Stimulated activated CD4-positive, alpha-beta T cell treated with anti-CD3 and anti-CD28 coated beads, Interleukin-4, amount 100 ng/mL, for 4 hours (primary cell): Measurements from ENCODE around the gene ZNF770.

Experiments used
- DNase-seq, 2 experiments: peaks; one replicate each; pipeline ENCODE4 v3.0.0-alpha.2; 2020

Gene ZNF770, protein sequence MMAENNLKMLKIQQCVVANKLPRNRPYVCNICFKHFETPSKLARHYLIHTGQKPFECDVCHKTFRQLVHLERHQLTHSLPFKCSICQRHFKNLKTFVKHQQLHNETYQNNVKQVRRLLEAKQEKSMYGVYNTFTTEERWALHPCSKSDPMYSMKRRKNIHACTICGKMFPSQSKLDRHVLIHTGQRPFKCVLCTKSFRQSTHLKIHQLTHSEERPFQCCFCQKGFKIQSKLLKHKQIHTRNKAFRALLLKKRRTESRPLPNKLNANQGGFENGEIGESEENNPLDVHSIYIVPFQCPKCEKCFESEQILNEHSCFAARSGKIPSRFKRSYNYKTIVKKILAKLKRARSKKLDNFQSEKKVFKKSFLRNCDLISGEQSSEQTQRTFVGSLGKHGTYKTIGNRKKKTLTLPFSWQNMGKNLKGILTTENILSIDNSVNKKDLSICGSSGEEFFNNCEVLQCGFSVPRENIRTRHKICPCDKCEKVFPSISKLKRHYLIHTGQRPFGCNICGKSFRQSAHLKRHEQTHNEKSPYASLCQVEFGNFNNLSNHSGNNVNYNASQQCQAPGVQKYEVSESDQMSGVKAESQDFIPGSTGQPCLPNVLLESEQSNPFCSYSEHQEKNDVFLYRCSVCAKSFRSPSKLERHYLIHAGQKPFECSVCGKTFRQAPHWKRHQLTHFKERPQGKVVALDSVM

DNA sequence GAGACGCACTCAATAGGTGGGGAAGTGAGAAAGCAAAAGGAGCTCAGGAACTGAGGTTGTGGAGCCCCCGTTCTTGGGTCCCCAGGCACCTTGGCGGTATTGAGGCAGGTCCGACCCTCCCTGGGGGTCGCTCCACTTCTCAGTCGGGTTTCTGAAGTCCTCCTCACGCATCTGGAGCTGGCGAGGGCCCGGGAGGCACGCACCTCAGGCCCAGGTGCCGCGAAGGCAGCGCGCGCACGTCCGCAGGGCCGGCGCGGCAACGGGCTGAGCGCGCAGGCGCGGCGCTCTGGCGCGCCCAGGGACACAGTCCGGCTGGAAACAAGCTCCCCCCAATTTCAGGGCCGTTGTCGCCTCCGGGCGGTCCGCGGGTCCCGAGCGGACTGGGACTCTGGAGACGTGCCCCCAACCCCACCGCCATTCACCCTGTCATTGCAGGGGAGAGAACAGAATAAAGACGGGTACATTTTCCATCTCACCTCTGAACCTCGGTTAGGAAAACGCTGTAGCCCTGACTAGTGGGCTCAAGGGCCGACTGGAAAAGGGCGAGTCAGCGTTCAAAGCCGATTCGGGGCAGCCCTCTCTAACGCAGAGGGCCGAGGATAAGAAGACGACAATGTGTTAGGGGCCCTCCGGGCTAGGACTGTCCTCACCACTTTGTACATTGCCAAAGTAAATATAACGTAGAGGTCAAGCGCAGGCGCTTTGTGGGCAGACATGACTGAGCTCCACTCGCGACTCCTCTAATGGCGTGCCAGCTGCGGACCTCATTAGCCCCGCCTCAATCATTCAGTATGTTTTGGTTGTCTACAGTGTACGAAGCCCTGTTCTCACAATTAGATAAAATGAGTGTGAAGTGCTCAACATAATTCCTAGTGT lies at the start of gene ZNF770:
Gene ZNF770, minus strand, starts transcription at position 261 of the 876 bp plus-strand sequence. CDS start 4,853 bp downstream, outside the sequence.
- peak; percentile 74 to 78 for DNase-seq

DNA sequence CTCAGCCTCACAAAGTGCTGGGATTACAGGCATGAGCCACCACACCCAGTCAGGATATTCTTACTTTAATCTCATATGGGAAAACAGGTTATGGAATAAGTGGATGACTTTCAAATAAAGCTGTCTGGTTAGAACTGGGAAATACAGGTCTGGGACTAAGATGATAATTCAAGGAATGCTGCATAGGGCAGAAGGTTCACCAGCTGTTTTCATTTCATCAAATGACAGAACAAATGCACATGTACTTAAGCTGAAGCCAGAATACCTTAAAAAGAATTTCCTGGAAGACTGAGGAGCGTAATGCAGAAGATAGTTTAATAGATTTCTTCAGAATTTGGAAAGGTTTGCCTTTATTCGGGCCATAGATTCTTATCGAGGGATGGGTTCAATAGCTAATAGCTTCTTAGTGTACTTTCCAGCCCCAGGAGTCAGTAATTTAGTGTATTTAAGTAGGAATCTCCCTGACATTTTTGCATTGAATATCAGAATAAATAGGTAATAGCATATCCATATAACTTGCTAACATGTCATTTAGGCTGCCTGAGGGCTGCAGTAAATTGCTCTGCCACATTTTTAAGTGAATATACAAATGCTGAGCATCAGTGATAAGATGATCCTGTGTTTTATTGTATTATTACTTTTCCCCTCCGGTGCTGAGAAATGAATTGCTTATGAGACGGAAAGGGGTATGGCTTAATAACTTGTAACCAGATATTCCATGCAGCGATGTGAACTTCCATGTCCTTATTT lies 40.3 kb upstream of the ZNF770 start:
- no peak for DNase-seq

DNA sequence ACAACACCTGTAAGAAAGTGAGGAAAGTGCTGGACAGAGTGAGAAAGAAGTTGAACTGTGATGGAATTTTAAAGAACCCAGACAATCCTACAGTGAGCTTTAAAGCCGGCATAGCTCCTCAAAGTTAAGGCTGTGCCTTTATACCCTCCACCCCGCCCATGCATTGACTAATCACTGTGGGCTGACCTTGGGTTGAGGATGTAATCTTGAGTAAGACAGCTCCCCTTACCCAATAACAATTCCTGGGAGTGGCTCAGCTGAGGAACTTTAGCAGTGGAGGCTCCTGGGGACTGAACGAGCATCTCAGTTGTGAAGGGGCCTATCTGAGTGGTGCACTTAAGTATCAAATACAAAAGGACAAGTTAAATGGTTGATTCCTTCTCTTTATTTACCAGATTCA lies 35.7 kb upstream of the ZNF770 start:
- DNase-seq: no peak

DNA sequence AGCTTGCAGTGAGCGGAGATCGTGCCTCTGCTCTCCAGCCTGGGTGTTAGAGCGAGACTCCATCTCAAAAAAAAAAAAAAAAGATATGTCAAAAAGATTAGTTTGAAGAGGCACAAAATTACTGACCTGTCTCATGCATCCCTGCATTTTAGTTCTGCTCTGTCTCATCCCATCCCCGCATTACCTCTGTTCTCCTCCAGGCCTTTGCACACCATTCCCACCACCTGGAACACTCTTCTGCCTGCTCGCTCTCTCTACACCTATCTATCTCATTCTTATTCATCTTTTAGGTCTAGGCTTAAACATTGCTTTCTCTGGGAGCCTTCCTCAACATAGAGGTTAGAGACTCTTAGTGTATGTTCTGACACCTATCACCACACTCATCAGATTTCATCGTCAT lies 32.9 kb upstream of the ZNF770 start:
- no peak for DNase-seq

DNA sequence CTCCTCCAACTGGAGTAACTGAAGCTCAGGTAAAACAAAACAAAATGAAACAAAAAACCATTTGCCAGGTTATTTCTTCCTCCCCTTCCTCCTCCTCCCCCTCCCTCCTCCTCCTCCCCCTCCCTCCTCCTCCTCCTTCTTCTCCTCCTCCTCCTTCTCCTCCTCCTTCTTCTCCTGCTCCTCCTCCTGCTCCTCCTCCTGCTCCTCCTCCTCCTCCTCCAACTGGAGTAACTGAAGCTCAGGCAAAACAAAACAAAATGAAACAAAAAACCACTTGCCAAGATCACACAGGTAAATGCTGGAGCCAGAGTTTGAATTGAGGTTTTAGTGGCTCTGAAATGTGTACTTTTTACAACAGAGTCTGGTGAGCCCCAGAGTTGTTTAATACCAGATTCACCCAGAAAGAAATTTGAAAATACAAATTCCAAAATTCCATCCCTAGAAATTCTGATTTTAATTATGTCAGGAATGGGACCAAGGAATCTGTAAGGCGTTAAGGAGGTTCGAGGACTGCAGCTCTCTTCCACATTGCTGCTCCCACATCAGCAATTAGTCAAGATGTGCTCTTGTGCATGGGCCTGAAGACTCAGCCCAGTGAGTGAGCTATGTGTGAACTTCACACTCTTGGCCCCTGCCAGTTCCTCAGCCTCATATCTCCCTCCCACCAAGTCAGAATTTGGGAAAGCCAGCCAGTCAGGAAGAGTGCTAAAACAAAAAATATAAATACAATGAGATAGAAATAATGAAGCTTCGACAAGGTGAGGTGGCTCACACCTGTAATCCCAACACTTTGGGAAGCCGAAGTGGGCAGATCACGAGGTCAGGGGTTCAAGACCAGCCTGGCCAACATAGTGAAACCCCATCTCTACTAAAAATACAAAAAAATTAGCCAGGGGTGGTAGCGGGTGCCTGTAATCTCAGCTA lies 31.6 kb upstream of the ZNF770 start:
- DNase-seq: no peak

DNA sequence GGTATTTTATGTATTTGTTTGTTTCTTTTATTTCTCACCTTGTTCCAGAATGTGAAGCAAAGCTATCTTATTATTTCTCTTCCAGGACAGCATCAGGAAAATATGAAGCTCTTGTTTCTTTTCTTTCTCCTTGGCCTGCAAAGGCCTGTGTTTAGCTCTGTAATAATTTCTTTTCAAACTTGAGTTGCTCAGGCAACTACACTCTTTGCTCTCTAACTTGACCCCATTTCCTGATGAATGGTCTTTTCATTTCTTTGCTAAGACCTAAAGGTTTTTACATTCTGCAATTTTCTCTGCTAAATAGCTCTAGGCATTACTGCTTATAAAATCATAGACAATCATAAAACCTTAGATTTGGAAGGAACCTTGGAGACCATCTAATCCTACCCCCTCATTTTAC lies 26.2 kb upstream of the ZNF770 start:
- DNase-seq: no peak

DNA sequence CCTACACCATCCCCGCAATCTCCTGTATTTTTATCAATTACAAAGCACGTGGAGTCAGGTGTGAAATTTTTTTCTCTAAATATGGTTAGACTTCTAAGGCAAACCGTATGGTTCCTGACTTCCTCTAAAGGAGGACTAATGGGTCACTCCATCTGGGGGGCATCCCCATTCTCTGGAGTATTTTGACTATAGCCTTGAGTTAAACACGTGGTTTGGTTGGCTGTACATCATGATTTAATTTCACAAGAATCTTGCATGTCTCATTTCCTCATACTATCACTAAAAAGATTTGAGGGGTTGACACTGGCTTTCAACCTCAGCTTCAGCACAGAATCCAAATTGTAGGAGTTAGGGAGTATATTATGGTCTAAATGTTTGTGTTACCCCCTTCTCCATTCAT lies 25.3 kb upstream of the ZNF770 start:
- DNase-seq: no peak

DNA sequence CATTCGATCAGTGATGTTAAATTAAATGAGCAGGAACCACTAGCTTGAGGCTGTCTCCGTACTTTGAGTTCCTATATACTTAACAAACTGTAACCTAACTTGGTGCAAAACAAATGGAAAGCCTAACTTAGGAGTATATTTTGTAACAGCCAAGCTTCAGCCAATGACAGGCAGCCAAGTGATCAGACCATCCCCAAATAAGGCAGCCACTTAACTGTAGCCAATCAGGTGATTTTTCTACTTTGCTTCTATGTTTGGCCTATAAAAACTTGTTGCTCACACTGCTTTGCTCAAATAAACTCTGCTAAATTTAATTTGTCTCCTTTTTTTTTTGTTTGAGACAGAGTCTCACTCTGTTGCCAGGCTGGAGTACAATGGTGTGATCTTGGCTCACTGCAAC lies 19.3 kb upstream of the ZNF770 start:
- no peak for DNase-seq

DNA sequence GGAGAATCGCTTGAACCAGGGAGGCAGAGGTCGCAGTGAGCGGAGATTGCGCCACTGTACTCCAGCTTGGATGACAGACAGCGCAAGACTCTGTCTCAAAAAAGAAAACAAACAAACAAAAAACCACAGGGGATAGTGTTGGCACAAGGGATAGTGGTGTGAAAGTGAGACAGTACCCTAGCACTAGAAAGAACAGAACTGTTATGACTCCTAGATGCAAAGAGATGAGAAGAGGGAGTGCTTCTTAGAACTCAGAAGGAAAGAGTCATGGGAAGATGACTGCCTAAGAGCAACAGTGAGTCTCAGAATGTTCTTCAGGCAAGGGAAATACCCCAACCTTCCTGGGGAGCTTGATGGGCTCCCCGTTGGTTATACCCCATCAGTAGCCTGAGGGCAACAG lies 17.8 kb upstream of the ZNF770 start:
- DNase-seq: no peak

DNA sequence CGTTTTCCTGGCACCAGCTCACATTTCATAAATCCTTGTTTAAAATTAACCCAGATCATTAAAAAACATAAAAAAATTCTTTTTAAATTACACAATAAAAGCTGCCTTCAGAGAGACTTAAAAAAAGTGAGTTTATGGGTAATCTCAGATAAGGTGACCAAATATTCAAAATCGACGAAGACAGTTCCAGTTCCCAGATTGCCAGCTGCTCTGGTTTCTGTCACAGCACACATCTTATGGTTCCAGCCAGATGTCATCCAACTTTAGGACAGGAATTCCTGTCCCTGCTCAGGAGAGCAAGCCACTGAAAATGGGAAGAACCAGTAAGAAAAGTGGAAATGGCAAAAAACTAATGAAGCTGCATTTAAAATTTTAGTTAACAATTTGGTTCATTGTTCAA lies 15.8 kb upstream of the ZNF770 start:
- DNase-seq: no peak

DNA sequence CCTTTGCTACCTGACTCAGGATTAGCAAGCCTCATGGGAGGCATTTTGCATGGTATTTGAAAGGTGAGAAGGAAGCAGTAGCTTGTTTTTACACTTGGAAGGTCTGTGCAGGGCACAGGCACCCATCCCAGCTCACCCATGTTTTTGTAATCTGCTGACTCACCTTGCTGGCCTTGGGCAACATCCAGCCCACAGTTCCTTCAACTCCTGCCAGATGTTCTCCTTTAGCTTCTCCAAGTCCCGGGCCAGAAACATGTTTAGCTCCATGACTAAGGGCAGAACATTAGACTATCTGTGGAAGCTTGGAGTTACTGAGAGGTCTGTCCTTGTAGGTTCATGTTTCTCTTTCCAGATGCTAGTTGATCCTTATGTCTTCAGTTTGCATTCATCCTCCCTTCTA lies 12.4 kb upstream of the ZNF770 start:
- DNase-seq: no peak

DNA sequence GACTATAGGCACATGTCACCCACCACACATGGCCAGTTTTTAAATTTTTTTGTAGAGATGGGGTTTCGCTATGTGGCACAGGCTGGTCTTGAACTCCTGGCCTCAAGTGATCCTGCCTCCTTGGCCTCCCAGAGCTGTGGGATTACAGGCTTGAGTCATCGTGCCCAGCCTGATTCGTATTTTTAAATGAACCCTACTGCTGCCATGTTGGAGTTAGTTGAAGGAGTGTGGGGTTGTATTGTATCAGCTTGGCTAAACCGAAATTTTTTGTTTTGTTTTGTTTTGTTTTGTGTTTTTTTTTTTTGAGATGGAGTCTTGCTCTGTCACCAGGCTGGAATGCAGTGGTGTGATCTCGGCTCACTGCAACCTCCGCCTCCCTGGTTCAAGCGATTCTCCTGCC lies 11.8 kb upstream of the ZNF770 start:
- no peak for DNase-seq

DNA sequence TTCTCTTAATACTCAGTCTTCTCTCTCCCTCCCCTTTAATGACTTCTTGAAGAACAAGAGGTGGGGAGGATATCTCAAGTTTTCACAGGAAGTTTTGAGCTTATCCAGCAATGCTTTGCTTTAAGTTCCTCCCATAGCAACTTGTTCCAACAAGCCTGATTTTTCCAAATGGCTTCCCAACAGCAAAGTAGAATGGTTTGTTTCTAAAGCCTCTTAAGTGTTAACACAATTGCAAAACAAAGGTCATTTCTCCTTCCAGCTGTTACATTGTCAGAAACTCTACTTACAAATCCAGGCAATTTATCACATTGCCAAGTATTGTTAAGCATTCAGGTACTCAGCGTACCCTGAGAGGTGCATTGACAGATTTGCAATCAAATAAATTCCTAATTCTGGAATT lies 6.8 kb upstream of the ZNF770 start:
- no peak for DNase-seq

DNA sequence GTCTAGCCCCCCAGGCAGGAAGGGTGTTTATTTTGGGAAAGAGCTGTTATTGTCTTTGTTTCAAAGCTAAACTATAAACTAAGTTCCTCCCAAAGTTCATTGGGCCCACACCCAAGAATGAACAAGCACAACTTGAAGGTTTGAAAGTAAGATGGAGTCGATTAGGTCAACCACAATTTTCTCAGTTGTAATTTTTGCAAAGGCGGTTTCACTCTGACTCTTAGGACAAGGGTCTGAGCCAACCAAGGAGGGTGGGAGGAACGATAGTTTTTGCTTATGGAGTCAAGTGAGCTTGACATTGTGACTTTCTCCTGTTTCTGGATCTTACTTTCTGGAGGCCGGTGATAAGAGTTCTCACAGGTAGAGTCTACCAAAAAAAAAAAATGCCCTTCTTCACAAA lies 5.8 kb upstream of the ZNF770 start:
- DNase-seq: no peak

DNA sequence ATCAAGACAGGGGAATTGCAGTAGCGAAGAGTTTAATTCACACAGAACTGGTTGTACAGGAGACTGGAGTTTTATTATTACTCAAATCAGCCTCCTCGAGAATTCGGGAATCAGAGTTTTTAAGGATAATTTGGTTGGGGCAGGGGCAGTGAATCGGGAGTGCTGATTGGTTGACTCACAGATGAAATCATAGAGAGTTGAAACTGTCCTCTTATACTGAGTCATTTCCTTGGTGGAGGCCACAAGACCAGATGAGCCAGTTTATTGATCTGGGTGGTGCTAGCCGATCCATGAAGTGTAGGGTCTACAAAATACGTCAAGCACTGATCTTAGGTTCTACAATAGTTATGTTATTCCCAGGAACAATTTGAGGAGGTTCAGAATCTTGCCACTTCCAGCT lies 5.3 kb upstream of the ZNF770 start:
- no peak for DNase-seq

DNA sequence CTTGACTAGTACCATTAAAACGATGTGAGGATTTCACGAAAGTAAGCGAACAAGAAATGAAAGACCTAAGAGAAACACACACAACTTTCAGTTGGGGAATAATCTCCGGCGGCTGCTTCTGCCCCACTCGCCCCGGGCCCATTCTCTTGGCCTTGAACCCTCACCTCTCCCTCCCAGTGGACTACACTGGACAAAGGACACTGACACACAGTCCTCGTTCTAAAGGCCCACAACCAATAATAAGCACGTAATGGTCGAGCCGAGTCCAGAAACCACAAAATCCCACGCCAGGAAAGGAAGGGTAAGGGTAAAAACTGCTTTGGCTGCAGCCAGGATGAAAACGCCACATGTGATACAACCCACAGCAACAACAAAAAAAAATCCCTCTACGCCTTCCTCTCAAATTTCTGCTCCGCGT lies 469 bp downstream of the ZNF770 start:
- DNase-seq: peak in 1 of 2 experiments; percentile 5

DNA sequence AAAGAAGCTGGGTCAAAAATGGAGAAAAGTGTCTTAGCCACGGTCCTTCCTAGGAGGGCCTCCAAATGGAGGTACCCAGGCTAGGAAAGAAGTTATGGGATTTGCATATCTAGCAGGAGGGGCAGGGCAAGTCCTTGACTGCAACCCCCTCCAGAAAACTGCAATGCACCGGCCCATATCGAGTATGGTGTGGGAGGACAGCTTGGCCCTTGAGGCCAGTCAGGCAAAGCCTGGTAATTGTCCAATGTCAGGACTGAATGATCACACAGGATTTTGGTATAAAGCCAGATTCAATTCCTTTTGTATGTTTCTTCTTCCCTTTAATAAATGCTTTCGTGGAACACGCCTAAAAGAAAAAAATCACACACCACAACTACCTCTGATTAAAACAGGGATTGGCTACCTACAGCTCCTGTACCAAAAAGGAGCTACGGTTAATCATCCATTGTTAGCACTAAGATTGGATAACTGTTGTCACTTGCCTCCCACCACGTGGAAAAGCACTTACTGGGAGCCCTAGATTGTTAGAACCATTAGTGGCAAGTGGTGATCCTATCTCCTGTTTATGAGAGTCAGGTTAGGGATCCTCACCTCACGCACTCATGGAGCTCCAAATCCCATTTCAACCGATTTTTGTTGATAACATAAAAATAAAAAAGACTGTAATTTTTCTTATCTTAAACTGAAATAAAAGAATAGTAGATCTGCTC lies 1.2 kb downstream of the ZNF770 start:
- no peak for DNase-seq

DNA sequence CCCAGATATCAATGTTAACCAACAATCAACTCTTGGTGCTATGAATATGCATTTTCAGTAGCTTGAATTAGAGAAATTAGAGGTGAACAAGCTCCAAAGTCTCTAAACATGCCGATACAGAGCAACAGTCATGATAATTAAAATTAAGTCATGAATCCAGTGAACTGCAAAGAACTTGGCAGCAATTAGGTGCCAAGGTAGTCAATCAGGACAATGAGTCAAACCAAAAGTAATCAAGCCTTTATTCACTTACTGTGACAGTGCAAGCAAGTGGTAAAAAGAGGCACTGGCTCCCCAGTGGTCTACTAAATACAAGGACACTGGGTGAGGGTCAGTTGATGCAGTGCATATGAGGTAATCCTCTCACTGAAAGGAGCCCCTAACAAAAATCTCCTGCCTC lies 1.8 kb downstream of the ZNF770 start:
- DNase-seq: no peak

DNA sequence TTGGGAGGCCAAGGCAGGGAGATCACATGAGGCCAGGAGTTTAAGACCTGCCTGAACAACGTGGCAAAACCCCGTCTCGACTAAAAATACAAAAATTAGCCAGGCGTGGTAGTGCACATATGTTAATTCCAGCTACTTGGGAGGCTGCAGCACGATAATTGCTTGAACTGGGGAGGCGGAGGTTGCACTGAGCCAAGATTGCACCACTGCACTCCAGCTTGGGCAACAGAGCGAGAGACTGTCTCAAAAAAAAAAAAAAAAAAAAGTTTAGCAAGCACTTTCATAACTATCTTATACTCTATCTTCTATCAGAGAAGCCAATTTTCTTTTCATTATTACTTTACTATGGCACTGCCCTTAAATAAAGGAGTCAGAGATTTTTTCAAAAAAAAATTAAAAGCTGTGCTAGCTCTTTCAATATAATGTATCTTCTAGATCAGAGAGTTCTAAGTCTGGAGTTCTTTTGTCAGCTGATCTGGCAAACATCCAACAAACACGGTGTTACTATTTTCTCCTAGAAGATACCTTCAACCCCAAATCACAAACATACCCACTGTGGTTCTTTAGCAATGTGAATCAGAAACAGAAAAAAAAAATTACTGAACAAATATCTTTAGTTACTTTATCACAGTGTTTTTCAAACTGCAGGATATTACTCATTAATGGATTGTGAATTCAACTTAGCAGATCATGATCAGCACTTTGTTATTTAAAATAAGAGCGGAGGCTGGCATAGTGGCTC lies 3.0 kb downstream of the ZNF770 start:
- no peak for DNase-seq

DNA sequence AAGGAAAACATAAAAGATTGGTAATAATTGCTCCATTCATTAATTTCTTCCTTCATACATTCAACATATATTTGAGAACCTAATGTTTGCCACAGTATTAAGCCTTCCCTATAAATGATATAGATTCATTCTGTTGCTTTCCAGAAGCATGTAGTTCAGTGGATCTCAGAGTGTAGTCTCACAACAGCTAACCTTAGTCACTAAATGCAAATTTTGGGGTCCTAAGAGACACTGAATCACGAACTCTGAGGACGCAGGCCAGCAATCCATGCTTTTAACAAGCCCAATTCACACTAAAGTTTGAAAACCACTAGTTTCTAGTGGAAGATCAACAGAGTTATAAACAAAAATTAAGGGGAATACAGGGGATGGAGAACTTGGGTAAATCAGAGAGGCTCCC lies 11.3 kb downstream of the ZNF770 start:
- no peak for DNase-seq
